GM21526 (cell line): ENCODE measurements around the gene UNC13B.

ENCODE experiments used
- ATAC-seq: cut with Tn5 transposase; IDR thresholded peaks from one replicate; pipeline ENCODE4 v1.9.1; 2021; ENCODE audit warnings: moderate library complexity; ENCODE audit not compliant: unreplicated experiment, low FRiP score

UNC13B gene

GRCh38 chr9:35414889-35415288 lies 253.1 kb downstream of the UNC13B start:
- ATAC-seq: no peak

DNA sequence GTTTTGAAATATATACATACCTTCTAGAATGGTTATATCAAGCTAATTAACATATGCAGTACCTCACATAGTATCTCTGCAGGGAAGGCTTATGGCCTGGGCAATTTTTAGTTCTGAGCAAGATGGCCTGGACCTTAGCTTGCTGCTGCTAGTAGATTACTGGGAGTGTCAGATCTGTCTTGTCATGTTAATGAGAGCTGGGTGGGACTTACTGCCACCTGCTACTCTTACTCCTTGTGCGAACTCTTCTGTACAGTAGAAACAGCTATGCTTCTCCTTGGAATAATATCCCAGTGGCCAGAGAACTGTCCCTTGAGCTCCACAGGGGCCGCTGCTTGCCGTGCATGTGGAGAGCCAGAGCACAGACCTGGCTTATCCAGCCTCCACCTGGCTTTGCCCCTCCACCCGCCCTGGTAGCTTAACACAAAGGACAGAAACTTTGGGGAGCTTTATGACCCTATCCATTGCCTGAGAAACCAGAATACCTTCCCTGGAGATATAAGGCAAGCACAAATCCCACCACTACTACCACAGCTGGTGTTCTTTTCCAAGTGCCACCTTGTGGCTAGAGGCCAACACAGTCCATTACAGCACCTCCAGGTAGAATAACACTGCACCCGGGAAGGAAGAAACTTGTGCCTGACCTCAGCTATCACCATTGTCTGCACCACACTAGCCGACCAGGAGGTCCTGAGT lies 253.7 kb downstream of the UNC13B start:
- no peak for ATAC-seq

DNA sequence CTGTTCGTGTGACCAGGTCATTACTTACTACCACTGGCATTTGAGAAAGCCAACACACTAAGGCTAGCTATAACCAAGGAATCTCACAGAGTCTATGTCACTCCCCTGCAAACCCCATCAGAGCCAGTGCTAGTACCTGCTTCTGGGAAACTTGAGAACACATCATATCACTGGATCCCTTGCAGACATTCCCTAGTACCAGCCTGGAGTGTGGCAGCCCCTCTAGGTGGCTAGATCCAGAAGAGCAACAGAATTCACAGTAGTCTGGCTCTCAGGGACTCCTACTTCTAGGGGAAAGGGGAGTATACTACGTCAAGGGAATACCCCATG lies 254.3 kb downstream of the UNC13B start:
- no peak for ATAC-seq

- no peak for ATAC-seq
Observed at GRCh38 chr9:35422346-35422745, 260.5 kb downstream of the UNC13B start.

- no peak for ATAC-seq
Observed at GRCh38 chr9:35422753-35423152, 260.9 kb downstream of the UNC13B start.

DNA sequence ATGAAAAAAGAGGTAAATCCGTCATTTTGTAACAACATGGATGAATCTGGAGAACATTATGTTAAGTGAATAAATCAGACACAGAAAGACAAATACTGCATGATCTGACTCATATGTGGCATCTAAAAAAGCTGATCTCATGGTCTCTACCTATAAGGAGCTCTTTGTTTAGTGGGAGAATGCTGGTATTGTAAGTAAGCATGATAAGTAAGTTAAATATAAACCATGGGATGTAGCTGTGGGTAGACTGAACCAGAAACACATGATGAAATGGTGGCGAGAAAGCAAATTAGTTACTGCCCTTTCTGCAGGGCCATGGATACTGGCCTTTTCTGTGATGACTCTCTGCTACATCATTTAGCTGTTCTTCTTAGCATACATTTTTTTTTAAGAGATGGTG lies 261.7 kb downstream of the UNC13B start:
- no peak for ATAC-seq

- no peak for ATAC-seq
Observed at GRCh38 chr9:35424356-35425352, 262.8 kb downstream of the UNC13B start.

DNA sequence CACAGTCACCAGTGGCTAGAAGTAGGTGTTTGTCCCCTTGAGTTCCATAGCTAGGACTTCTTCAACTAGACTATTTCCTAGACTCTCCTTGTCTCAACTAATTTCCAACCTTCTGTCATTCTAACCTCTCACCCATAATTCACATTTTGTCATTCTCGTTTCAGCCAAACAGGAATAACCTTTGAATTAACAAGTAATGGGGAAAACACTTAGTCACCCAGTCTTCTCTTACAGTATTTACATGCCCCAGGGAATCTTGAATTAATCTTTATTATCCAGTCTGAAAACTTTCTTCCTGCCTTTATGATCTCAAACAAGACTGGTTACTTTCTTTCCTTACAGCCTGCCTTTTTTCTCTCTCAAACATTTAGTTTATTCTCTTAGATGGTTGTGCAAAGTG lies 264.8 kb downstream of the UNC13B start:
- ATAC-seq: no peak

DNA sequence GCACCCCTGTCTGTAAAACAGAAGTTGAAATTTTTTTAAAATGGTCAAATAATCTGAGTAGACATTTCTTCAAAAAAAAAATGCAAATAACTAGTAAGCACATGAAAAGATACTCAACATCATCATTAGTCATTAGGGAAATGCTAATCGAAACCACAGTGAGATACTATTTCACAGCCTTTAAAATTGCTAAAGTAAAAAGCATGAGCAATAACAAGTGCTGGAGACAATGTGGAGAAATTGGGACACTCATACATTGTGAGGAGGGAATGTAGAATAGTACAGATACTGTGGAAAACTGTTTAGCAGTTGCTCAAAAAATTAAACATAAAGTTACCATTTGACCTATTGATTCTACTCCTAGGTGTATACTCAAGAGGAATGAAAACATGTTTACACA lies 269.7 kb downstream of the UNC13B start:
- no peak for ATAC-seq

GRCh38 chr9:35432076-35432475 lies 270.3 kb downstream of the UNC13B start:
- ATAC-seq: no peak

DNA sequence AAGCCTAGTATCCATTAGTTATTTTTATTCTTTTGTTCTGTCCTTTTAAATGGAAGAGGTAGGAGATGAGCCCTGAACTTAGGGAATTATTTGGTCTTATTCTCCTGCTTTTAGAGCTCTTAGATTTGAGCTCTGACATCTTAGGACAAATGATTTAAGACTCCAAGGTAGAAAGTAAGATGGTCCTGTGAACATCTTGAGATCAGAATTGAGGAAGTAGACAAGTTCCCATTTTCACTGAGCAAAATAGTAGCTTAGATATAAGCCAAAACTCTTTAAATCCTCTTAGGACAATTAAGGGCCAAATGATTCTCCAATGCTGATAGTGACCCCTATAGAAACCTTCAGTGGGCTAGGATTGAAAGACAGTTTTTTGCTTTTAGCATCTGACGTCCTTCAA lies 275.1 kb downstream of the UNC13B start:
- ATAC-seq: no peak

DNA sequence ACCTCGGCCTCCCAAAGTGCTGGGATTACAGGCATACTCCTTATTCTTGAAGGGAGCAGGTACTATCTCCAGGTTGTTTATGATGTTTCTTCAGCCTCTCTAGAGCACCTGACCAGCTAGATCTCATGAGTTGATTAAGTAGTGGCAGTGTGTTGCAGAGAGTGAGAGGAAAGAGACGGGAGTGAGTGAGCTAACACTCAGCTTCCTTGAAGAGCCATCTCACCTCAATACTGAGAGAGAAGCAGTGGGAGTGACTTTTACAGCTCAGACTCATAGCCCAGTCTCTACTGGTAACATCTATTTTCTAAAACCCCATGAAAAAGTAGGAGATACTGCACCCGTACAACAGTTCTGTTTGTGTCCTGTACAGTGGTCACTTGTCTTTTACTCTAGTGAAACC lies 284.2 kb downstream of the UNC13B start:
- no peak for ATAC-seq

GRCh38 chr9:35448496-35448895 lies 286.7 kb downstream of the UNC13B start:
- no peak for ATAC-seq

- ATAC-seq: no peak
Observed at GRCh38 chr9:35452481-35452880, 290.7 kb downstream of the UNC13B start.

DNA sequence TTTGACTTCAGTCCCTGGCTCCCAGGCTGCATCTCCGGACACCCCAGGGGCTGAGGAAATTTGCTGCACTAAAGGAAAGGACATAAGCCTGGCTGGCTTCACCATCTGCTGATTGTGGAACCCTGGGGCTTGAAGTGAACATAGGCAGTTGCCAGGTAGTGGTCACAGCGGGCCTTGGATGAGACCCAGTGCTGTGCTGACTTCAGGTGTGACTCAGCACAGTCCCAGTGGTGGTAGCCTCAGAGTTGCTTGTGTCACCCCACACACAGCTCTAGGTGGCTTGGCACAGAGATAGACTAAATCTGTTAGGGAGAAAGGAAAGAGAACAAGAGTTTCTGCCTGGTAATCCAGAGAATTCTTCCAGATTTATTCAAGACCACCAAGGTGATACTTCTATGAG lies 292.0 kb downstream of the UNC13B start:
- ATAC-seq: no peak
